Measurements from ENCODE around the gene MICU2. TPM values are rescaled to one million over a fixed set of nuclear protein-coding genes. Genes with fewer than 3 reads are reported as not detected.

Gene MICU2
- total RNA-seq, 1 donor from 2014 or later, result 43.4 TPM

DNA sequence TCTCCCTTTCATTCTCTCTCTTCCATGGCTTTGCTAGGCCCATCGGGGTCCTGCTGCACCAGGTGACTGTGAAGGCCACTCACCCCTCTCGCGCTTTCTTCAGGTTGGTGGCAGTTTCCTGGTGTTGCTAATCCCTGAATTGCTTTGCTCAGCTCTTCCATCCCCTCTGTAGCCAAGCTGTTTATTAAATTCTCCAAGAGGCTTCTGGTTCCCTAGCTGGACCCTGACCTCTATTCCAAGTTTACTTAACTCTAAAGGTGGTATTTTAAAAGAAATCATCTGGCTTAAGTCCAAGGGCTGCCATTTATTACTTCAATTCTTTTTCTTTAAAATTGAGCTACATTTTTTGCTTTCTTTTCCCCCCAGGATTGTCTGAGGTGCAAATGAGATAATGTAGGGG lies 32.7 kb upstream of the MICU2 start:
- no peak for FAIRE-seq
- TF ChIP-seq, protein P1, sequence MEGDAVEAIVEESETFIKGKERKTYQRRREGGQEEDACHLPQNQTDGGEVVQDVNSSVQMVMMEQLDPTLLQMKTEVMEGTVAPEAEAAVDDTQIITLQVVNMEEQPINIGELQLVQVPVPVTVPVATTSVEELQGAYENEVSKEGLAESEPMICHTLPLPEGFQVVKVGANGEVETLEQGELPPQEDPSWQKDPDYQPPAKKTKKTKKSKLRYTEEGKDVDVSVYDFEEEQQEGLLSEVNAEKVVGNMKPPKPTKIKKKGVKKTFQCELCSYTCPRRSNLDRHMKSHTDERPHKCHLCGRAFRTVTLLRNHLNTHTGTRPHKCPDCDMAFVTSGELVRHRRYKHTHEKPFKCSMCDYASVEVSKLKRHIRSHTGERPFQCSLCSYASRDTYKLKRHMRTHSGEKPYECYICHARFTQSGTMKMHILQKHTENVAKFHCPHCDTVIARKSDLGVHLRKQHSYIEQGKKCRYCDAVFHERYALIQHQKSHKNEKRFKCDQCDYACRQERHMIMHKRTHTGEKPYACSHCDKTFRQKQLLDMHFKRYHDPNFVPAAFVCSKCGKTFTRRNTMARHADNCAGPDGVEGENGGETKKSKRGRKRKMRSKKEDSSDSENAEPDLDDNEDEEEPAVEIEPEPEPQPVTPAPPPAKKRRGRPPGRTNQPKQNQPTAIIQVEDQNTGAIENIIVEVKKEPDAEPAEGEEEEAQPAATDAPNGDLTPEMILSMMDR (IDR thresholded peaks at IDR 0.05; ENCODE audit: insufficient read depth, low read length, severe bottlenecking), result no peak

DNA sequence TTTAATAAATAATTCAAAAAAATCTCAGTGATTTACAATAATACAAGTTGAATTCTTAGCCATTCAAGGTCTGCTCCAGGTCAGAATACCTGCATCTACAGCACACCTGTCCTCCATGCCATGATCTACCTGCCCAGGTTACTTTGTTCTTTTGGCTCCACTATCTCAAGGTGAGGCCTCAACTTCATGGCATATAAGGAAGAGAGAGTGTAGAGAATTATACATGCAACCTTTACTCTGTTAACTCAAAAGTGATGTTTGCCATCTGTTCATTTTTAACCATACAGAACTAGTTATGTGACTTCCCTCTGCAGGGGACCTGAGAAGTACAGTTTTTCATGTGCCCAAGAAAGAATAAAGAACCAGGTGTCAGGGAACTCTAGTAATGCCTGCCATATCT lies 28.2 kb upstream of the MICU2 start:
- Histone ChIP-seq H3K36me3 (ENCODE audit: control insufficient read depth, insufficient read depth, low read length) (no peaks in the 10 kb centered on the region), H3K27me3 (ENCODE audit: control insufficient read depth, insufficient read depth, low read length) (no peaks in the 10 kb centered on the region), H3K4me3 (ENCODE audit: low read depth, low read length) (no peak overlapping the region)
- DNase-seq (ENCODE audit: low read depth) (no peak), FAIRE-seq (no peak)
- TF ChIP-seq, protein P1 (IDR thresholded peaks at IDR 0.05; ENCODE audit: insufficient read depth, low read length, severe bottlenecking), result no peak

More for the DNA sequence above, 32.7 kb upstream of the MICU2 start:
- H3K27me3 ChIP-seq (ENCODE audit: control insufficient read depth, insufficient read depth, low read length), result no peaks in the 10 kb centered on the region
- H3K4me3 ChIP-seq (ENCODE audit: low read depth, low read length), result no peak overlapping the region
- DNase-seq (ENCODE audit: low read depth), result no peak
- H3K36me3 ChIP-seq (ENCODE audit: control insufficient read depth, insufficient read depth, low read length), result no peaks in the 10 kb centered on the region

DNA sequence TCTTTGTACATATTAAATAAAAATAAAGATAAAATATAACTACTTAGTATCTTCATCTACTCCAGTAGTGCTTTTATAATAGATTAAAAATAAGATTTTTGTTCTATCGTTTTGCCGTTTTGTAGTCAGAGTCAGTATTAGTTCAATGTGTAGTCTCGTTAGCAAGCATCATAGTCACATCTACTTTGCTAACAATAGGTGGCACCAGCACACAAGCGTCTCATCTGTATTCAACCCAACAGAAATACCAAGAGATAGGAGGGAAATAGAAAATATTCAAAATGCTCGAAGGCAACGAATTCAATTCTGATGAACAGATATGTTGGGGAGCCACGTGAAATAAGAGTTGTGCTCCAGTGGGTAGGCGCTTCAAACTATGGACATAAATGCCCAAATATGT lies 21.4 kb upstream of the MICU2 start:
- peak; percentile 65 for DNase-seq (ENCODE audit: low read depth)
- FAIRE-seq, result no peak
- TF ChIP-seq, protein P1 (IDR thresholded peaks at IDR 0.05; ENCODE audit: insufficient read depth, low read length, severe bottlenecking), result peak; percentile 59

DNA sequence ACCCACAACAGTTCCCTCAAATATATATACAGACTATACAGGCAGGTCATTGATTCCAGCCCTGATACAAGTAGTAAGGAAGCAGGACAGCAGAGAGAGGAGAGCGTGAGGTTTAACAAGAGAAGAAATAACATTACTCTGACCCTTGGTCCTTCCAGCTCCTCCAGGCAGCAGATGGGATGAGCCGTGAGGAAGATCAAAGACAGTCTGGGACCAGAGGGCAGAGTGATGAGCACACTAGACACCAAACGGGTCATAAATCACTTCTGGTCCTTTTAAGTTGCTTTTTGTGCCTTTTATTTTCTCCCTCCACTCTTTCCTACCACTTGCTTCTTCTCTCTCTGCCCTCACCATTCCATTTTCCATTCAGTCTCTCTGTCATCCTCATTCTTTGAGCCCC lies 16.9 kb upstream of the MICU2 start:
- Histone ChIP-seq H3K27me3 (ENCODE audit: control insufficient read depth, insufficient read depth, low read length) (no peaks in the 10 kb centered on the region), H3K36me3 (ENCODE audit: control insufficient read depth, insufficient read depth, low read length) (no peaks in the 10 kb centered on the region), H3K4me3 (ENCODE audit: low read depth, low read length) (no peak overlapping the region)
- DNase-seq (ENCODE audit: low read depth) (no peak), FAIRE-seq (no peak)
- TF ChIP-seq, protein P1 (IDR thresholded peaks at IDR 0.05; ENCODE audit: insufficient read depth, low read length, severe bottlenecking), result no peak

More for the DNA sequence above, 21.4 kb upstream of the MICU2 start:
- Histone ChIP-seq H3K4me3 (ENCODE audit: low read depth, low read length) (no peak overlapping the region), H3K36me3 (ENCODE audit: control insufficient read depth, insufficient read depth, low read length) (no peaks in the 10 kb centered on the region), H3K27me3 (ENCODE audit: control insufficient read depth, insufficient read depth, low read length) (no peaks in the 10 kb centered on the region)

DNA sequence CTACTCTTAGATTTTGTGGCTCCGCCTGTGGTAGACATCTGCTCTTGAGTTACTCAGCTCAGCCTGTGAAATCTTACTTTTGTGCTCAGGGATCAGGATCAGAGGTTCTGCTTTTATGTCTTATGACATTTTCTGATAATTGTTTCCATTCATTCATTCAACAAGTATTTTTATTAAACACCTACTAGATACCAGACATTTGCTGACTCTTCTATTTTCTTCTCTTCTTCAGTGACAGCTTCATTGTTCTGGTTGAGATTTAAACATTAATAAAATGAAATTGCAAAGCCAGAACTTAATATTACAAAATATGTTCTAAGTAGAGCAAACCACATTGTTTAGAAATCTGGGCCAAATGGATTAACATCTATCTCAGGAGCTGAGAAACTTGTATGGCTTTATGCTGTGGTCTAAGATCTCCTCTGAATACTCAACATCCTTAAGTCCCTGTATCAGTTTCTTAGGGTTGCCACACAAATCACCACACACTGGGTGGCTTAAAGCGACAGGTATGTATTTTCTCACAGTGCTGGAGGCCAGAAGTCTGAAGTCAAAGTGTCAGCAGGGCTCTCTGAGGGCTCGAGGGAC lies 15.8 kb upstream of the MICU2 start:
- TF ChIP-seq, protein P1 (IDR thresholded peaks at IDR 0.05; ENCODE audit: insufficient read depth, low read length, severe bottlenecking), result no peak
- no peaks in the 10 kb centered on the region for H3K27me3 ChIP-seq (ENCODE audit: control insufficient read depth, insufficient read depth, low read length)
- no peak overlapping the region for H3K4me3 ChIP-seq (ENCODE audit: low read depth, low read length)
- DNase-seq (ENCODE audit: low read depth) (no peak), FAIRE-seq (no peak)
- H3K36me3 ChIP-seq (ENCODE audit: control insufficient read depth, insufficient read depth, low read length), result no peaks in the 10 kb centered on the region

DNA sequence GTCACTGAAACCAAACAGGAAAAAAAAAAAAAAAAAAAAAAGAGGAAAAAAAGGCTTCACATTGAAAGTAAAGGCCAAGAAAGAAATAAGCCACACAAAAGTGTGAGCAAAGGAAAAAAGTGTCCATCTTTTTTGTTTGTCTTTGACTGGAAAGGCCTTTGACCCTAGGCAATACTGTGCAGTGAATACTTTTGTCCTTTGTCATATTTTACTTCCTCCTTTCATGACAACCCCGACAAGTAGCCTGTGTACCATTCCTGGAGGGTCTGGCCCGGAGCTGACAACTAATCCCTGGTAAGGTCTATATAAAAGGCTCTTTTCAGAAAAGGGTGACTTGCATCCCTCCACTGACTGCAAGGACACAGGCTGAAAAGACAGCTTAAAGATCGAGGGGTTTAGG lies 12.9 kb upstream of the MICU2 start:
- H3K27me3 ChIP-seq (ENCODE audit: control insufficient read depth, insufficient read depth, low read length), result no peaks in the 10 kb centered on the region
- FAIRE-seq, result no peak

More for the DNA sequence above, 12.9 kb upstream of the MICU2 start:
- DNase-seq (ENCODE audit: low read depth), result no peak
- TF ChIP-seq, protein P1 (IDR thresholded peaks at IDR 0.05; ENCODE audit: insufficient read depth, low read length, severe bottlenecking), result no peak
- H3K4me3 ChIP-seq (ENCODE audit: low read depth, low read length), result no peak overlapping the region
- no peaks in the 10 kb centered on the region for H3K36me3 ChIP-seq (ENCODE audit: control insufficient read depth, insufficient read depth, low read length)
